ENCODE results near the gene AP2A1. TPM values are rescaled to one million over a fixed set of nuclear protein-coding genes. Genes with fewer than 3 reads are reported as not detected.

AP2A1 gene
- total RNA-seq, 1 donor from 2014 or later: 168 TPM

GRCh38 chr19:49744946-49745381 is 21.8 kb upstream of the AP2A1 start:
- H3K27me3 Mint-ChIP-seq (ENCODE audit: low read depth, unreplicated experiment): no peaks in the 10 kb centered on the region
- H3K9me3 Mint-ChIP-seq (ENCODE audit: unreplicated experiment): peaks cover 12% of the 10 kb centered on the region
- Histone ChIP-seq H3K27ac (ENCODE audit: low read depth, low read length) (no peak overlapping the region), H3K9me3 (ENCODE audit: insufficient read depth, low read depth, low read length) (no peaks in the 10 kb centered on the region), H4K20me1 (ENCODE audit: insufficient read depth, low read length) (no peaks in the 10 kb centered on the region), H3K27me3 (ENCODE audit: insufficient read depth, low read length) (no peaks in the 10 kb centered on the region), H3K4me1 (ENCODE audit: insufficient read depth, low read length) (no peaks in the 10 kb centered on the region), H3K4me3 (ENCODE audit: insufficient read depth, low read depth, low read length) (no peak overlapping the region), H3K36me3 (ENCODE audit: insufficient read depth, low read length) (no peaks in the 10 kb centered on the region), H3K9ac (ENCODE audit: low read length) (no peak overlapping the region), H3K79me2 (ENCODE audit: insufficient read depth, low read length) (no peaks in the 10 kb centered on the region), H3K4me2 (ENCODE audit: low read length) (no peak overlapping the region), H2AFZ (ENCODE audit: low read depth, low read length) (no peak overlapping the region)
- FAIRE-seq (no peak), DNase-seq (ENCODE audit: low read depth) (no peak)
- H3K4me1 Mint-ChIP-seq (ENCODE audit: low read depth, unreplicated experiment): no peaks in the 10 kb centered on the region
- H3K36me3 Mint-ChIP-seq (ENCODE audit: low read depth, unreplicated experiment): no peaks in the 10 kb centered on the region
- H3K27ac Mint-ChIP-seq (ENCODE audit: unreplicated experiment): no peak overlapping the region
- TF ChIP-seq CTCF (IDR thresholded peaks at IDR 0.05; ENCODE audit: insufficient read depth, low read depth, low read length) (no peak), EZH2 (IDR thresholded peaks at IDR 0.05; ENCODE audit: insufficient read depth, low read length) (no peak)
- H3K4me3 Mint-ChIP-seq (ENCODE audit: unreplicated experiment): no peak overlapping the region

- Histone ChIP-seq H3K36me3 (ENCODE audit: insufficient read depth, low read length) (no peaks in the 10 kb centered on the region), H3K9me3 (ENCODE audit: insufficient read depth, low read depth, low read length) (no peaks in the 10 kb centered on the region), H3K27ac (ENCODE audit: low read depth, low read length) (no peak overlapping the region), H4K20me1 (ENCODE audit: insufficient read depth, low read length) (no peaks in the 10 kb centered on the region), H3K4me1 (ENCODE audit: insufficient read depth, low read length) (no peaks in the 10 kb centered on the region), H2AFZ (ENCODE audit: low read depth, low read length) (peak overlapping the region; percentile 47), H3K9ac (ENCODE audit: low read length) (no peak overlapping the region), H3K4me2 (ENCODE audit: low read length) (peak overlapping the region; percentile 11), H3K4me3 (ENCODE audit: insufficient read depth, low read depth, low read length) (no peak overlapping the region), H3K79me2 (ENCODE audit: insufficient read depth, low read length) (no peaks in the 10 kb centered on the region), H3K27me3 (ENCODE audit: insufficient read depth, low read length) (no peaks in the 10 kb centered on the region)
- peaks cover 2% of the 10 kb centered on the region for H3K36me3 Mint-ChIP-seq (ENCODE audit: low read depth, unreplicated experiment)
- FAIRE-seq: no peak
- H3K27me3 Mint-ChIP-seq (ENCODE audit: low read depth, unreplicated experiment): no peaks in the 10 kb centered on the region
- no peak overlapping the region for H3K27ac Mint-ChIP-seq (ENCODE audit: unreplicated experiment)
- peaks cover 15% of the 10 kb centered on the region for H3K9me3 Mint-ChIP-seq (ENCODE audit: unreplicated experiment)
- H3K4me3 Mint-ChIP-seq (ENCODE audit: unreplicated experiment): no peak overlapping the region
- H3K4me1 Mint-ChIP-seq (ENCODE audit: low read depth, unreplicated experiment): no peaks in the 10 kb centered on the region
- peak; percentile 17 for DNase-seq (ENCODE audit: low read depth)
- no peak for TF ChIP-seq EZH2 (IDR thresholded peaks at IDR 0.05; ENCODE audit: insufficient read depth, low read length)
- no peak for TF ChIP-seq CTCF (IDR thresholded peaks at IDR 0.05; ENCODE audit: insufficient read depth, low read depth, low read length)
These were observed 20.4 kb upstream of the AP2A1 start for GRCh38 chr19:49746206-49746958.

GRCh38 chr19:49749055-49749716 is 17.6 kb upstream of the AP2A1 start:
- H3K4me2 ChIP-seq (ENCODE audit: low read length): no peak overlapping the region
- FAIRE-seq: no peak
- H3K4me3 ChIP-seq (ENCODE audit: insufficient read depth, low read depth, low read length): no peak overlapping the region
- Mint-ChIP-seq H3K27me3 (ENCODE audit: low read depth, unreplicated experiment) (no peaks in the 10 kb centered on the region), H3K36me3 (ENCODE audit: low read depth, unreplicated experiment) (peaks cover 3% of the 10 kb centered on the region), H3K4me3 (ENCODE audit: unreplicated experiment) (no peak overlapping the region), H3K9me3 (ENCODE audit: unreplicated experiment) (peaks cover 20% of the 10 kb centered on the region), H3K4me1 (ENCODE audit: low read depth, unreplicated experiment) (no peaks in the 10 kb centered on the region), H3K27ac (ENCODE audit: unreplicated experiment) (no peak overlapping the region)
- no peak for DNase-seq (ENCODE audit: low read depth)
- H4K20me1 ChIP-seq (ENCODE audit: insufficient read depth, low read length): no peaks in the 10 kb centered on the region
- no peaks in the 10 kb centered on the region for H3K27me3 ChIP-seq (ENCODE audit: insufficient read depth, low read length)
- H3K36me3 ChIP-seq (ENCODE audit: insufficient read depth, low read length): no peaks in the 10 kb centered on the region
- H3K79me2 ChIP-seq (ENCODE audit: insufficient read depth, low read length): no peaks in the 10 kb centered on the region
- H2AFZ ChIP-seq (ENCODE audit: low read depth, low read length): no peak overlapping the region
- H3K9me3 ChIP-seq (ENCODE audit: insufficient read depth, low read depth, low read length): no peaks in the 10 kb centered on the region
- no peak for TF ChIP-seq CTCF (IDR thresholded peaks at IDR 0.05; ENCODE audit: insufficient read depth, low read depth, low read length)
- TF ChIP-seq EZH2 (IDR thresholded peaks at IDR 0.05; ENCODE audit: insufficient read depth, low read length): no peak
- no peak overlapping the region for H3K27ac ChIP-seq (ENCODE audit: low read depth, low read length)
- no peaks in the 10 kb centered on the region for H3K4me1 ChIP-seq (ENCODE audit: insufficient read depth, low read length)
- H3K9ac ChIP-seq (ENCODE audit: low read length): no peak overlapping the region

Data from astrocyte (in vitro differentiated cells and primary cell).